Measurements from ENCODE around the gene GPC6.

GPC6 gene

GRCh38 chr13:94115054-94115453, 888.4 kb downstream of the GPC6 start:
- no peak for DNase-seq (ENCODE audit: low read depth)

- no peak for DNase-seq (ENCODE audit: low read depth)
Measured at GRCh38 chr13:94119360-94119936, 892.8 kb downstream of the GPC6 start.

GRCh38 chr13:94120878-94121277, 894.3 kb downstream of the GPC6 start:
- DNase-seq (ENCODE audit: low read depth): no peak

- no peak for DNase-seq (ENCODE audit: low read depth)
Measured at GRCh38 chr13:94121686-94122085, 895.1 kb downstream of the GPC6 start.

- DNase-seq (ENCODE audit: low read depth): no peak
Measured at GRCh38 chr13:94122300-94122915, 895.8 kb downstream of the GPC6 start.

GRCh38 chr13:94123557-94123956, 897.0 kb downstream of the GPC6 start:
- DNase-seq (ENCODE audit: low read depth): no peak

GRCh38 chr13:94128430-94128829, 901.8 kb downstream of the GPC6 start:
- DNase-seq (ENCODE audit: low read depth): no peak

- DNase-seq (ENCODE audit: low read depth): no peak
Measured at GRCh38 chr13:94129490-94129894, 902.9 kb downstream of the GPC6 start.

- no peak for DNase-seq (ENCODE audit: low read depth)
Measured at GRCh38 chr13:94138831-94139230, 912.2 kb downstream of the GPC6 start.

- DNase-seq (ENCODE audit: low read depth): no peak
Measured at GRCh38 chr13:94139393-94139995, 912.9 kb downstream of the GPC6 start.

GRCh38 chr13:94140027-94140426, 913.4 kb downstream of the GPC6 start:
- DNase-seq (ENCODE audit: low read depth): no peak

GRCh38 chr13:94140511-94140910, 913.9 kb downstream of the GPC6 start:
- DNase-seq (ENCODE audit: low read depth): no peak

GRCh38 chr13:94143624-94144350, 917.2 kb downstream of the GPC6 start:
- no peak for DNase-seq (ENCODE audit: low read depth)

GRCh38 chr13:94145966-94146365, 919.4 kb downstream of the GPC6 start:
- DNase-seq (ENCODE audit: low read depth): no peak

GRCh38 chr13:94153586-94153985, 927.0 kb downstream of the GPC6 start:
- no peak for DNase-seq (ENCODE audit: low read depth)

GRCh38 chr13:94154367-94154766, 927.8 kb downstream of the GPC6 start:
- DNase-seq (ENCODE audit: low read depth): no peak

GRCh38 chr13:94157705-94158218, 931.2 kb downstream of the GPC6 start:
- no peak for DNase-seq (ENCODE audit: low read depth)

GRCh38 chr13:94160875-94161274, 934.3 kb downstream of the GPC6 start:
- DNase-seq (ENCODE audit: low read depth): no peak

- DNase-seq (ENCODE audit: low read depth): no peak
Measured at GRCh38 chr13:94162289-94162688, 935.7 kb downstream of the GPC6 start.

- no peak for DNase-seq (ENCODE audit: low read depth)
Measured at GRCh38 chr13:94163535-94163934, 936.9 kb downstream of the GPC6 start.

GRCh38 chr13:94168783-94169453, 942.3 kb downstream of the GPC6 start:
- no peak for DNase-seq (ENCODE audit: low read depth)

GRCh38 chr13:94169454-94170144, 943.0 kb downstream of the GPC6 start:
- no peak for DNase-seq (ENCODE audit: low read depth)
